OCI-LY3 (cell line): ENCODE results near the gene ZNF692.

Experiments used
- CTCF ChIP-seq: fragments of 200-600, 300-600 bp; sonication (generic); IDR thresholded peaks from 2 replicates; pipeline ENCODE4 v1.5.1; 2014; ENCODE audit warnings: antibody characterized with exemption, low read length, low read depth
- EZH2phosphoT487 ChIP-seq: fragments of 200-600 bp; shearing (Covaris generic); IDR thresholded peaks from 2 replicates; pipeline ENCODE4 v1.6.1; 2018; ENCODE audit warnings: antibody characterized with exemption, mixed run types, low read depth

- TF ChIP-seq CTCF (no peak), EZH2phosphoT487 (no peak)
Observed at GRCh38 chr1:248860007-248860406, 1.1 kb upstream of the ZNF692 start.
